HepG2 (cell line): ENCODE measurements around the gene VSIG10L. TPM values are rescaled to one million over a fixed set of nuclear protein-coding genes. Genes with fewer than 3 reads are reported as not detected.

Source experiments
- ARID2 ChIP-seq: sonication (generic); formaldehyde crosslinking; IDR thresholded peaks from 2 replicates; pipeline ENCODE4 v1.8.1; 2022; ENCODE audit warnings: mild to moderate bottlenecking, missing genetic modification reagents, borderline replicate concordance
- BRCA1 ChIP-seq: sonication (generic); formaldehyde crosslinking; IDR thresholded peaks from 2 replicates; pipeline ENCODE4 v1.4.0; 2020; ENCODE audit warnings: missing genetic modification reagents
- CAMTA2 ChIP-seq: sonication (generic); formaldehyde crosslinking; IDR thresholded peaks from 2 replicates; pipeline ENCODE4 v1.4.0; 2020; ENCODE audit warnings: mild to moderate bottlenecking, missing genetic modification reagents, borderline replicate concordance
- DNMT1 ChIP-seq: sonication (generic); formaldehyde crosslinking; IDR thresholded peaks from 2 replicates; pipeline ENCODE4 v1.5.1; 2020; ENCODE audit warnings: mild to moderate bottlenecking, missing genetic modification reagents
- ELF4 ChIP-seq: sonication (generic); formaldehyde crosslinking; IDR thresholded peaks from 2 replicates; pipeline ENCODE4 v1.5.0; 2020; ENCODE audit warnings: missing genetic modification reagents, mild to moderate bottlenecking, moderate library complexity, borderline replicate concordance
- FOXC1 ChIP-seq: sonication (generic); formaldehyde crosslinking; IDR thresholded peaks from 2 replicates; pipeline ENCODE4 v1.8.0; 2022; ENCODE audit warnings: mild to moderate bottlenecking, missing genetic modification reagents, borderline replicate concordance
- IRX3 ChIP-seq: sonication (generic); formaldehyde crosslinking; IDR thresholded peaks from 2 replicates; pipeline ENCODE4 v1.8.1; 2023; ENCODE audit warnings: mild to moderate bottlenecking, low read depth, missing genetic modification reagents, borderline replicate concordance
- KDM2A ChIP-seq: sonication (generic); formaldehyde crosslinking; IDR thresholded peaks from 2 replicates; pipeline ENCODE4 v1.4.0; 2020; ENCODE audit warnings: low read depth, missing genetic modification reagents, borderline replicate concordance
- NR2C2 ChIP-seq: sonication (generic); formaldehyde crosslinking; IDR thresholded peaks from 2 replicates; pipeline ENCODE4 v1.4.0; 2020; ENCODE audit warnings: missing genetic modification reagents, mild to moderate bottlenecking, moderate library complexity, borderline replicate concordance
- ZBTB10 ChIP-seq: sonication (generic); formaldehyde crosslinking; IDR thresholded peaks from 2 replicates; pipeline ENCODE4 v1.4.0; 2020; ENCODE audit warnings: missing genetic modification reagents, borderline replicate concordance
- ZBTB42 ChIP-seq: sonication (generic); formaldehyde crosslinking; IDR thresholded peaks from 2 replicates; pipeline ENCODE4 v1.5.0; 2020; ENCODE audit warnings: mild to moderate bottlenecking, missing genetic modification reagents
- ZFP82 ChIP-seq: sonication (generic); formaldehyde crosslinking; IDR thresholded peaks from 2 replicates; pipeline ENCODE4 v1.5.1; 2020; ENCODE audit warnings: mild to moderate bottlenecking, missing genetic modification reagents, borderline replicate concordance
- ZNF224 ChIP-seq: sonication (generic); formaldehyde crosslinking; IDR thresholded peaks from 2 replicates; pipeline ENCODE4 v1.5.0; 2020; ENCODE audit warnings: mild to moderate bottlenecking, missing genetic modification reagents
- ZNF235 ChIP-seq: sonication (generic); formaldehyde crosslinking; IDR thresholded peaks from 2 replicates; pipeline ENCODE4 v1.8.1; 2023; ENCODE audit warnings: mild to moderate bottlenecking, missing genetic modification reagents, borderline replicate concordance
- ZNF720 ChIP-seq: sonication (generic); formaldehyde crosslinking; IDR thresholded peaks from 2 replicates; pipeline ENCODE4 v1.4.0; 2020; ENCODE audit warnings: missing genetic modification reagents
- ZNF737 ChIP-seq: sonication (generic); formaldehyde crosslinking; IDR thresholded peaks from 2 replicates; pipeline ENCODE4 v1.5.0; 2020; ENCODE audit warnings: missing genetic modification reagents, mild to moderate bottlenecking, borderline replicate concordance
- polyA plus RNA-seq, 8 experiments: library from polyadenylated mRNA; depleted of rRNA in 3 of 8; stranded (reverse) in 7 of 8; unstranded in 1 of 8; fragments of >200 nt; fragmentation: Illumina TruSeq in 4 of 8; extraction: Trizol in 4 of 8; gene quantifications; 2 replicates each; pipeline versions ENCODE4 v1.2.1 to v1.2.3, GENCODE V29; 2011 to 2016; ENCODE audit warnings: low read depth in 4 of 8, missing spikeins in 1 of 8, mixed read lengths in 1 of 8; ENCODE audit not compliant: insufficient read depth in 1 of 8
- total RNA-seq, 5 experiments: library from RNA; depleted of rRNA; stranded (reverse); fragments of >200 nt; fragmentation: Illumina TruSeq; extraction: Trizol; gene quantifications; 2 replicates each; pipeline ENCODE4 v1.2.3, GENCODE V29; 2016; ENCODE audit warnings: low read depth in 1 of 5
- TF ChIP-seq, protein P1 (sequence below): sonication (generic); formaldehyde crosslinking; IDR thresholded peaks from 2 replicates; pipeline ENCODE4 v1.9.0; 2022; ENCODE audit warnings: low read depth, missing genetic modification reagents
- TF ChIP-seq, protein P2 (sequence below): sonication (generic); formaldehyde crosslinking; IDR thresholded peaks from 2 replicates; pipeline ENCODE4 v1.5.0; 2020; ENCODE audit warnings: mild to moderate bottlenecking, missing genetic modification reagents

The VSIG10L gene
- total and polyA plus RNA-seq, 2 of the 13 experiments (the other 11 are each of a cell fraction or from before 2014, with no cell fraction given) = 2.7 to 8.5 TPM

- TF ChIP-seq ZBTB10 (CRISPR knock-in tag) (no peak), ZNF720 (no peak), DNMT1 (CRISPR knock-in tag) (no peak), ELF4 (no peak), KDM2A (peak; percentile 45; the same call in 1 of the 2 replicates), ZNF224 (CRISPR knock-in tag) (0 out of 2 replicates have a peak, but pooled peaks have one; percentile 50), ZNF737 (CRISPR knock-in tag) (peak; percentile 66), ARID2 (no peak), ZFP82 (CRISPR knock-in tag) (peak; percentile 72; the same call in 1 of the 2 replicates), CAMTA2 (CRISPR knock-in tag) (no peak), ZNF235 (CRISPR knock-in tag) (no peak), IRX3 (CRISPR knock-in tag) (no peak), FOXC1 (CRISPR knock-in tag) (peak; percentile 41; the same call in 1 of the 2 replicates), ZBTB42 (no peak), NR2C2 (CRISPR knock-in tag) (peak; percentile 78; the same call in 1 of the 2 replicates), BRCA1 (CRISPR knock-in tag) (no peak)
- TF ChIP-seq, protein P1, sequence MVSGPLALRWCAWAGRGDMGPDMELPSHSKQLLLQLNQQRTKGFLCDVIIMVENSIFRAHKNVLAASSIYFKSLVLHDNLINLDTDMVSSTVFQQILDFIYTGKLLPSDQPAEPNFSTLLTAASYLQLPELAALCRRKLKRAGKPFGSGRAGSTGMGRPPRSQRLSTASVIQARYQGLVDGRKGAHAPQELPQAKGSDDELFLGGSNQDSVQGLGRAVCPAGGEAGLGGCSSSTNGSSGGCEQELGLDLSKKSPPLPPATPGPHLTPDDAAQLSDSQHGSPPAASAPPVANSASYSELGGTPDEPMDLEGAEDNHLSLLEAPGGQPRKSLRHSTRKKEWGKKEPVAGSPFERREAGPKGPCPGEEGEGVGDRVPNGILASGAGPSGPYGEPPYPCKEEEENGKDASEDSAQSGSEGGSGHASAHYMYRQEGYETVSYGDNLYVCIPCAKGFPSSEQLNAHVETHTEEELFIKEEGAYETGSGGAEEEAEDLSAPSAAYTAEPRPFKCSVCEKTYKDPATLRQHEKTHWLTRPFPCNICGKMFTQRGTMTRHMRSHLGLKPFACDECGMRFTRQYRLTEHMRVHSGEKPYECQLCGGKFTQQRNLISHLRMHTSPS (CRISPR knock-in tag) = no peak; the same call in 1 of the 2 replicates
- TF ChIP-seq, protein P2, sequence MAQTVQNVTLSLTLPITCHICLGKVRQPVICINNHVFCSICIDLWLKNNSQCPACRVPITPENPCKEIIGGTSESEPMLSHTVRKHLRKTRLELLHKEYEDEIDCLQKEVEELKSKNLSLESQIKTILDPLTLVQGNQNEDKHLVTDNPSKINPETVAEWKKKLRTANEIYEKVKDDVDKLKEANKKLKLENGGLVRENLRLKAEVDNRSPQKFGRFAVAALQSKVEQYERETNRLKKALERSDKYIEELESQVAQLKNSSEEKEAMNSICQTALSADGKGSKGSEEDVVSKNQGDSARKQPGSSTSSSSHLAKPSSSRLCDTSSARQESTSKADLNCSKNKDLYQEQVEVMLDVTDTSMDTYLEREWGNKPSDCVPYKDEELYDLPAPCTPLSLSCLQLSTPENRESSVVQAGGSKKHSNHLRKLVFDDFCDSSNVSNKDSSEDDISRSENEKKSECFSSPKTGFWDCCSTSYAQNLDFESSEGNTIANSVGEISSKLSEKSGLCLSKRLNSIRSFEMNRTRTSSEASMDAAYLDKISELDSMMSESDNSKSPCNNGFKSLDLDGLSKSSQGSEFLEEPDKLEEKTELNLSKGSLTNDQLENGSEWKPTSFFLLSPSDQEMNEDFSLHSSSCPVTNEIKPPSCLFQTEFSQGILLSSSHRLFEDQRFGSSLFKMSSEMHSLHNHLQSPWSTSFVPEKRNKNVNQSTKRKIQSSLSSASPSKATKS (CRISPR knock-in tag) = no peak
Observed at GRCh38 chr19:51365211-51365964, 23.4 kb upstream of the VSIG10L start (continued).
